Parathyroid adenoma (tissue), 2 donors: ENCODE data around the gene MUC4.
"Not testable (repeated sequence)": the region's sequence is repeated elsewhere in the genome, so short reads cannot be mapped to it uniquely, and the experiment has no call there.

Experiments
- H2AFZ ChIP-seq: fragments of 300-600 bp; sonication (generic); one replicate; pipeline ENCODE4 v1.7.0; 2017; ENCODE audit warnings: antibody characterized with exemption, mild to moderate bottlenecking
- H3K27ac ChIP-seq: fragments of 300-600 bp; sonication (generic); one replicate; pipeline ENCODE4 v1.7.0; 2017
- H3K27me3 ChIP-seq: fragments of 300-600 bp; sonication (generic); one replicate; pipeline ENCODE4 v1.7.0; 2017; ENCODE audit warnings: low read length; ENCODE audit not compliant: control insufficient read depth, insufficient read depth
- H3K36me3 ChIP-seq: fragments of 300-600 bp; sonication (generic); one replicate; pipeline ENCODE4 v1.7.0; 2017; ENCODE audit warnings: low read length; ENCODE audit not compliant: control insufficient read depth, insufficient read depth
- H3K4me1 ChIP-seq: fragments of 300-600 bp; sonication (generic); one replicate; pipeline ENCODE4 v1.7.0; 2017; ENCODE audit warnings: control low read depth
- H3K4me2 ChIP-seq: fragments of 300-600 bp; sonication (generic); one replicate; pipeline ENCODE4 v1.7.0; 2017; ENCODE audit warnings: low read length
- H3K4me3 ChIP-seq: fragments of 300-600 bp; sonication (generic); one replicate; pipeline ENCODE4 v1.7.0; 2017; ENCODE audit warnings: low read depth, low read length
- H3K79me2 ChIP-seq: fragments of 300-600 bp; sonication (generic); one replicate; pipeline ENCODE4 v1.7.0; 2017; ENCODE audit warnings: control low read depth
- H3K9ac ChIP-seq: fragments of 300-600 bp; sonication (generic); one replicate; pipeline ENCODE4 v1.7.0; 2017; ENCODE audit warnings: mild to moderate bottlenecking
- H3K9me3 ChIP-seq: fragments of 300-600 bp; sonication (generic); one replicate; pipeline ENCODE4 v1.7.0; 2017; ENCODE audit warnings: low read length; ENCODE audit not compliant: control insufficient read depth
- TF ChIP-seq, protein P1 (sequence below): fragments of 300-600 bp; sonication (generic); IDR thresholded peaks from one replicate; pipeline ENCODE4 v1.7.0; 2017; ENCODE audit warnings: antibody characterized with exemption, mild to moderate bottlenecking
- donor health status: primary hyperparathyroidism.

MUC4 gene

DNA sequence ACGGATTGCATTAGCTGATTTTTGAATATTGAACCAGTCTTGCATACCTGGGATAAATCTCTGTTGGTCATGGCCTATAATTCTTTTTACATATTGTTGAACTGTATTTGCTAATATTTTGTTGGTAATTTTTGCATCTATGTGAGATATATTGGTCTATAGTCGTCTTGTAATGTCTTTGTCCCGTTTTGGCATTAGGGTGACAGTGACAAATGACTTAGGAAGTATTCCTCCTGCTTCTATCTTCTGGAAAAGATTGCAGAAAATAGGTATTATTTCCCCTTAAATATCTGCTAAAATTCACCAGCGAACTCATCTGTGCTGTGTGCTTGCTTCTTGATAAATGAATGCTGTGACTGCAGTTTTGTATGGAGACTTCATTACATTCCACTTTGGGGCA is 67.3 kb downstream of the MUC4 start:
- TF ChIP-seq, protein P1, sequence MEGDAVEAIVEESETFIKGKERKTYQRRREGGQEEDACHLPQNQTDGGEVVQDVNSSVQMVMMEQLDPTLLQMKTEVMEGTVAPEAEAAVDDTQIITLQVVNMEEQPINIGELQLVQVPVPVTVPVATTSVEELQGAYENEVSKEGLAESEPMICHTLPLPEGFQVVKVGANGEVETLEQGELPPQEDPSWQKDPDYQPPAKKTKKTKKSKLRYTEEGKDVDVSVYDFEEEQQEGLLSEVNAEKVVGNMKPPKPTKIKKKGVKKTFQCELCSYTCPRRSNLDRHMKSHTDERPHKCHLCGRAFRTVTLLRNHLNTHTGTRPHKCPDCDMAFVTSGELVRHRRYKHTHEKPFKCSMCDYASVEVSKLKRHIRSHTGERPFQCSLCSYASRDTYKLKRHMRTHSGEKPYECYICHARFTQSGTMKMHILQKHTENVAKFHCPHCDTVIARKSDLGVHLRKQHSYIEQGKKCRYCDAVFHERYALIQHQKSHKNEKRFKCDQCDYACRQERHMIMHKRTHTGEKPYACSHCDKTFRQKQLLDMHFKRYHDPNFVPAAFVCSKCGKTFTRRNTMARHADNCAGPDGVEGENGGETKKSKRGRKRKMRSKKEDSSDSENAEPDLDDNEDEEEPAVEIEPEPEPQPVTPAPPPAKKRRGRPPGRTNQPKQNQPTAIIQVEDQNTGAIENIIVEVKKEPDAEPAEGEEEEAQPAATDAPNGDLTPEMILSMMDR, result no peak
- no peaks in the 10 kb centered on the region for H3K79me2 ChIP-seq

DNA sequence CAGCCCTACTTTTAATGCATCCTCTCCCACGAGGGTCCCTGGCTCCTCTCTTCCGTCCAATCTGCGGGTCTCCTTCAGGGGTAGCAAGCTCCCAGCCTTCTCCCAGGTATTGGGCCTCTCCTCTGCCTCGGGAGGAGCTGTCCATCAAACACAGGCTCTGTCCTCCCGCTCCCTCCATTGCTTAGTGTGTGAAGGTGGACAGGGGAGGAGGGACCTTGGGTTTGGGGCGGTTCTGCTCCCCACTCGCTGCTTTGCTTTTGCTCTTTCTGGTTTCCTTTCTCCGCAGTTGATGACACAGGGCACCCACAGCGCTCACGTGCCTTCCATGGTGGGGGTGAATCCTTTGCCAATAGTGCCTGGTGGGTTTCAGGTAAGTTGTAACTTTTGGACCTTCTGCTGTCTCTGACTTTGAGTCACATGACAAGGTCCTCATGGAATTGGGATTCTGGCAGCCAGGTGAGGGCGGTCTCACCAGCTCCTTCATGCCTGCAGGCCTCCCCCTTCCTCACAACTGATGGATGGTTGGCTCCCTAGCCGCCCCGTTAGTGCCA is 72.1 kb downstream of the MUC4 start:
- Histone ChIP-seq H3K9ac (no peak overlapping the region), H3K27me3 (no peaks in the 10 kb centered on the region), H3K9me3 (no peaks in the 10 kb centered on the region), H3K4me3 (no peak overlapping the region), H3K4me2 (no peak overlapping the region), H3K79me2 (no peaks in the 10 kb centered on the region), H3K4me1 (no peaks in the 10 kb centered on the region), H3K27ac (no peak overlapping the region), H2AFZ (no peak overlapping the region), H3K36me3 (no peaks in the 10 kb centered on the region)
- TF ChIP-seq, protein P1, result no peak

More for the DNA sequence above, 67.3 kb downstream of the MUC4 start:
- H3K27ac ChIP-seq, result no peak overlapping the region
- H2AFZ ChIP-seq, result no peak overlapping the region
- H3K4me1 ChIP-seq, result no peaks in the 10 kb centered on the region
- no peak overlapping the region for H3K9ac ChIP-seq
- H3K4me2 ChIP-seq, result no peak overlapping the region
- H3K27me3 ChIP-seq, result no peaks in the 10 kb centered on the region
- H3K9me3 ChIP-seq, result no peaks in the 10 kb centered on the region
- no peak overlapping the region for H3K4me3 ChIP-seq
- H3K36me3 ChIP-seq, result no peaks in the 10 kb centered on the region

DNA sequence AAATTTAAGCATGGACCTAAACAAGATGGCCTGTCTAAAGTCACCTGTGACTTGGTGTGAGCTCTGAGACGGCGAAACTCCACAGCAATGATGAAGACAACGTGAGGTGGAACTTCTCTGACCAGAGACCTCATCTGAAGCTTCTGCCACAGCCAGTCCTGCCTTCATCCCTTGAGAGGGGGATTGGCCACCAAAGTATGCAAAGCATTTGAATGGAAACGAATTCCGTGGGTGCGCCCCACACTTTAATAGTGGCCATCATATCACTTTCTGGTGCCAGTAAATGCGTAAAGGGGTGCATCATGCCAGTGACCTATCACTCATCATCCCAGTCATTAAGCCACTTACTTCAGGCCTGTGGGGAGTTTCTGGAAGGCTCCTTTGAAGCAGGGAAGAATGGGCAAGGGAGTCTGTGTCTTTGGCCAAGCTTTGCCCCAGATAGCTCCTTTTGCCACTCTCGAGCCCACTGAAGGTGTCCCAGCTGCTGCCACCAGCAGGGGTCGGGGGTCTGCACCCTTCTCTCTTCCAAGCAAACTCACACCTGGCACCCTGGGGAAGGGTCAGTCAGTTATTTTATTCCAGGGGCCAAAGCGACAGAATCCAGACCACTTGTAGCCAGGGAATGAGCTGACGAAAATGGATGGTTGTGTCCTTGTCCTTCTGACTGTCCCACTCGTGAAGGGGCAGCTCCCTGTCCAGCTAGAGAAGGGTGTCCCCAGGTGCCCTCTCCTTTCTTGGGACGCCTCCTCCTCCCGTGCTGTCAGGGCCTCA is 73.3 kb downstream of the MUC4 start:
- Histone ChIP-seq H3K9me3 (no peaks in the 10 kb centered on the region), H3K27me3 (no peaks in the 10 kb centered on the region), H3K4me1 (no peaks in the 10 kb centered on the region), H3K27ac (no peak overlapping the region), H3K36me3 (no peaks in the 10 kb centered on the region), H2AFZ (no peak overlapping the region), H3K4me2 (no peak overlapping the region), H3K79me2 (no peaks in the 10 kb centered on the region), H3K4me3 (no peak overlapping the region), H3K9ac (no peak overlapping the region)
- TF ChIP-seq, protein P1, result no peak

DNA sequence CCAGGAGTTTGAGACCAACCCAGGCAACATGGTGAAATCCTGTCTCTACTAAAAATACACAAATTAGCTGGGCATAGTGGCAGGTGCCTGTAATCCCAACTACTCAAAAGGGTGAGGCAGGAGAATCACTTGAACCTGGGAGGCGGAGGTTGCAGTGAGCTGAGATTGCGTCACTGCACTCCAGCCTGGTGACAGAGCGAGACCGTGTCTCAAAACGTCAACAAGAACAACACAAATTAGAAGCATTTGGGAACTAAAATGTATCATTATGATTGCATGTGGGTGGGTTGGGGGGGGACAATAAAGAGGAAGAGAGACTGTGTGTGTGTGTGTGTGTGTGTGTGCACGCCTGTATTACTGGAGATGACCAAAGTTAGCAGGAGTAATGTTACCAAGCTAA is 73.9 kb downstream of the MUC4 start:
- not testable (repeated sequence) for H2AFZ ChIP-seq, H3K27ac ChIP-seq, H3K4me2 ChIP-seq, H3K9me3 ChIP-seq, H3K36me3 ChIP-seq, H3K27me3 ChIP-seq, H3K4me3 ChIP-seq, H3K79me2 ChIP-seq, H3K9ac ChIP-seq, H3K4me1 ChIP-seq

DNA sequence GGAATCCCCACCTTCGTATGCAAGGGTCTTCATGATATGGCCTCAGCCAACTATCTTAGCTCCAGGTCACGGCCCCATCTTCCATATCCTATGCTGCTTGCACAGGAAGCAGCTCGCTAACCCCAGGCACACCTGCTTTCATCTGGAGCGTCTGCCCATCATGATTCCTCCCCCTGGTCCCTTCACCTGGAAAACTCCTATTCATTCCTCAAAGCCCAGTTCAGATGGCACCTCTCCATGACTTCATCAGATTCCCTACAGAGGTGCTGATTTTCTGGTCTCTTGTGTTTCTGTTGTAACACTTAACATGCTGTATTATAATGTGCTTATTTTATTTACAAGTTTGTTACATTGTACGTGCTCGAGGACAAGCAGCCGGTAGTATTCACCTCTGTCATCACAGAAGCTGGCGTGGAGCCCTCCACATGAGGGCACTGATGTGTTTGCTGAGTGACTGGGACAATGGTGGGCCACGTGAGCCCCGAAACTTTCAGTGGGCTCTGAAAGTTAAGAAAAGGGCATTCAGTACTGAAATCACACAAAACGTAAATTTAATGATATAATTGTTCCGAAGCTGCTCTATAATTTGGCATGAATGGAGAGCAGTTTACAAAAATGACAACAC is 74.8 kb downstream of the MUC4 start:
- Histone ChIP-seq H3K9me3 (no peaks in the 10 kb centered on the region), H3K4me3 (no peak overlapping the region), H3K79me2 (no peaks in the 10 kb centered on the region), H3K36me3 (no peaks in the 10 kb centered on the region), H3K9ac (no peak overlapping the region), H3K27ac (no peak overlapping the region), H2AFZ (no peak overlapping the region), H3K4me2 (no peak overlapping the region), H3K4me1 (no peaks in the 10 kb centered on the region), H3K27me3 (no peaks in the 10 kb centered on the region)
- TF ChIP-seq, protein P1, result no peak
